ENCODE measurements around the gene NKIRAS1.

NKIRAS1 gene

GRCh38 chr3:23911397-23911796, 5.4 kb downstream of the NKIRAS1 start:
- no peak for TF ChIP-seq CTCF (IDR thresholded peaks at IDR 0.05)
- Histone ChIP-seq H3K4me1 (peaks cover 4% of the 10 kb centered on the region), H3K36me3 (ENCODE audit: control insufficient read depth, insufficient read depth, low read length) (no peaks in the 10 kb centered on the region), H3K79me2 (peaks cover 10% of the 10 kb centered on the region), H3K9ac (no peak overlapping the region), H3K27ac (no peak overlapping the region), H3K27me3 (ENCODE audit: control insufficient read depth, insufficient read depth, low read length) (no peaks in the 10 kb centered on the region), H3K4me3 (ENCODE audit: low read depth, low read length) (no peak overlapping the region), H2AFZ (no peak overlapping the region), H3K9me3 (ENCODE audit: control insufficient read depth, low read length) (no peaks in the 10 kb centered on the region), H3K4me2 (ENCODE audit: low read length) (no peak overlapping the region)

GRCh38 chr3:23909341-23909740, 7.4 kb downstream of the NKIRAS1 start:
- no peak overlapping the region for H3K4me2 ChIP-seq (ENCODE audit: low read length)
- H3K27me3 ChIP-seq (ENCODE audit: control insufficient read depth, insufficient read depth, low read length): no peaks in the 10 kb centered on the region
- no peaks in the 10 kb centered on the region for H3K9me3 ChIP-seq (ENCODE audit: control insufficient read depth, low read length)
- H3K79me2 ChIP-seq: peaks cover 7% of the 10 kb centered on the region
- H3K4me1 ChIP-seq: peaks cover 6% of the 10 kb centered on the region
- H2AFZ ChIP-seq: no peak overlapping the region
- H3K4me3 ChIP-seq (ENCODE audit: low read depth, low read length): no peak overlapping the region
- no peaks in the 10 kb centered on the region for H3K36me3 ChIP-seq (ENCODE audit: control insufficient read depth, insufficient read depth, low read length)
- no peak overlapping the region for H3K27ac ChIP-seq
- no peak overlapping the region for H3K9ac ChIP-seq
- TF ChIP-seq CTCF (IDR thresholded peaks at IDR 0.05): no peak

GRCh38 chr3:23904545-23904944, 12.2 kb downstream of the NKIRAS1 start:
- Histone ChIP-seq H3K4me2 (ENCODE audit: low read length) (no peak overlapping the region), H3K27ac (no peak overlapping the region), H2AFZ (no peak overlapping the region), H3K4me3 (ENCODE audit: low read depth, low read length) (no peak overlapping the region), H3K9ac (no peak overlapping the region), H3K27me3 (ENCODE audit: control insufficient read depth, insufficient read depth, low read length) (no peaks in the 10 kb centered on the region), H3K9me3 (ENCODE audit: control insufficient read depth, low read length) (no peaks in the 10 kb centered on the region), H3K4me1 (peaks cover 7% of the 10 kb centered on the region), H3K36me3 (ENCODE audit: control insufficient read depth, insufficient read depth, low read length) (no peaks in the 10 kb centered on the region), H3K79me2 (peaks cover 5% of the 10 kb centered on the region)
- no peak for TF ChIP-seq CTCF (IDR thresholded peaks at IDR 0.05)

- H3K9me3 ChIP-seq (ENCODE audit: control insufficient read depth, low read length): no peaks in the 10 kb centered on the region
- peaks cover 6% of the 10 kb centered on the region for H3K79me2 ChIP-seq
- TF ChIP-seq CTCF (IDR thresholded peaks at IDR 0.05): no peak
- no peaks in the 10 kb centered on the region for H3K36me3 ChIP-seq (ENCODE audit: control insufficient read depth, insufficient read depth, low read length)
- H3K9ac ChIP-seq: no peak overlapping the region
- H3K4me3 ChIP-seq (ENCODE audit: low read depth, low read length): no peak overlapping the region
- H2AFZ ChIP-seq: no peak overlapping the region
- H3K27ac ChIP-seq: no peak overlapping the region
- no peaks in the 10 kb centered on the region for H3K27me3 ChIP-seq (ENCODE audit: control insufficient read depth, insufficient read depth, low read length)
- peaks cover 6% of the 10 kb centered on the region for H3K4me1 ChIP-seq
- no peak overlapping the region for H3K4me2 ChIP-seq (ENCODE audit: low read length)
Observed at GRCh38 chr3:23900744-23901143, 16.0 kb downstream of the NKIRAS1 start.

GRCh38 chr3:23895181-23895580, 21.6 kb downstream of the NKIRAS1 start:
- H2AFZ ChIP-seq: no peak overlapping the region
- H3K27me3 ChIP-seq (ENCODE audit: control insufficient read depth, insufficient read depth, low read length): no peaks in the 10 kb centered on the region
- no peaks in the 10 kb centered on the region for H3K9me3 ChIP-seq (ENCODE audit: control insufficient read depth, low read length)
- peaks cover 8% of the 10 kb centered on the region for H3K79me2 ChIP-seq
- H3K4me1 ChIP-seq: peaks cover 5% of the 10 kb centered on the region
- no peak overlapping the region for H3K9ac ChIP-seq
- H3K4me3 ChIP-seq (ENCODE audit: low read depth, low read length): no peak overlapping the region
- no peak overlapping the region for H3K4me2 ChIP-seq (ENCODE audit: low read length)
- no peaks in the 10 kb centered on the region for H3K36me3 ChIP-seq (ENCODE audit: control insufficient read depth, insufficient read depth, low read length)
- H3K27ac ChIP-seq: no peak overlapping the region
- no peak for TF ChIP-seq CTCF (IDR thresholded peaks at IDR 0.05)
